ENCODE measurements around the gene PRKAR2B. TPM values are rescaled to one million over a fixed set of nuclear protein-coding genes. Genes with fewer than 3 reads are reported as not detected.

Gene PRKAR2B
- total and polyA plus RNA-seq, 2 donors (not counting 1 experiment from before 2014, with no cell fraction given) = 0.07 to 0.81 TPM

- Mint-ChIP-seq H3K27ac (no peak overlapping the region), H3K4me1 (peaks cover 12% of the 10 kb centered on the region), H3K4me3 (no peak overlapping the region), H3K9me3 (ENCODE audit: insufficient read depth) (no peaks in the 10 kb centered on the region), H3K27me3 (peaks cover 36% of the 10 kb centered on the region)
- no peak for DNase-seq
- POLR2A ChIA-PET = no interaction called here
- Histone ChIP-seq H3K9ac (ENCODE audit: low read length) (no peak overlapping the region), H3K36me3 (replicated peaks in 1 of 2; ENCODE audit: control extremely low read depth in 1 of 2, control insufficient read depth in 1 of 2, extremely low read depth in 1 of 2, insufficient read depth in 2 of 2, low read length in 1 of 2) (no peaks in the 10 kb centered on the region), H2AFZ (ENCODE audit: insufficient read depth, low read depth, low read length, poor library complexity, severe bottlenecking) (no peak overlapping the region), H3K9me3 (ENCODE audit: control extremely low read depth in 1 of 3, control insufficient read depth in 2 of 3, insufficient read depth in 1 of 3, low read length in 2 of 3) (no peaks in the 10 kb centered on the region), H4K20me1 (ENCODE audit: control insufficient read depth, insufficient read depth, low read length, poor library complexity, severe bottlenecking) (no peaks in the 10 kb centered on the region), H3K27ac (ENCODE audit: low read length in 2 of 2) (no peak overlapping the region), H3K4me3 (ENCODE audit: control extremely low read depth in 1 of 5, extremely low read depth in 1 of 5, insufficient read depth in 1 of 5, low read depth in 2 of 5, low read length in 4 of 5) (no peak overlapping the region), H3K4me1 (ENCODE audit: control insufficient read depth in 2 of 2, insufficient read depth in 2 of 2, low read length in 2 of 2) (peaks cover 7 to 13% of the 10 kb centered on the region in 2 donors), H3K79me2 (ENCODE audit: control insufficient read depth, insufficient read depth, low read length) (no peaks in the 10 kb centered on the region), H3K27me3 (replicated peaks in 1 of 4; ENCODE audit: control extremely low read depth in 1 of 4, control insufficient read depth in 3 of 4, insufficient read depth in 4 of 4, low read length in 3 of 4) (peaks cover 0 to 26% (median 24%) of the 10 kb centered on the region in 4 experiments), H3K4me2 (replicated peaks; ENCODE audit: low read depth, low read length, poor library complexity, severe bottlenecking) (no peak overlapping the region)
- TF ChIP-seq EZH2 (IDR thresholded peaks at IDR 0.05; ENCODE audit: borderline replicate concordance, insufficient read depth, low read depth, low read length, poor library complexity, severe bottlenecking) = no peak
- TF ChIP-seq, protein P1, sequence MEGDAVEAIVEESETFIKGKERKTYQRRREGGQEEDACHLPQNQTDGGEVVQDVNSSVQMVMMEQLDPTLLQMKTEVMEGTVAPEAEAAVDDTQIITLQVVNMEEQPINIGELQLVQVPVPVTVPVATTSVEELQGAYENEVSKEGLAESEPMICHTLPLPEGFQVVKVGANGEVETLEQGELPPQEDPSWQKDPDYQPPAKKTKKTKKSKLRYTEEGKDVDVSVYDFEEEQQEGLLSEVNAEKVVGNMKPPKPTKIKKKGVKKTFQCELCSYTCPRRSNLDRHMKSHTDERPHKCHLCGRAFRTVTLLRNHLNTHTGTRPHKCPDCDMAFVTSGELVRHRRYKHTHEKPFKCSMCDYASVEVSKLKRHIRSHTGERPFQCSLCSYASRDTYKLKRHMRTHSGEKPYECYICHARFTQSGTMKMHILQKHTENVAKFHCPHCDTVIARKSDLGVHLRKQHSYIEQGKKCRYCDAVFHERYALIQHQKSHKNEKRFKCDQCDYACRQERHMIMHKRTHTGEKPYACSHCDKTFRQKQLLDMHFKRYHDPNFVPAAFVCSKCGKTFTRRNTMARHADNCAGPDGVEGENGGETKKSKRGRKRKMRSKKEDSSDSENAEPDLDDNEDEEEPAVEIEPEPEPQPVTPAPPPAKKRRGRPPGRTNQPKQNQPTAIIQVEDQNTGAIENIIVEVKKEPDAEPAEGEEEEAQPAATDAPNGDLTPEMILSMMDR (IDR thresholded peaks at IDR 0.05) = no peak
- 100% methylated on average over 2 of the region's 4 CpGs for WGBS (ENCODE audit: insufficient coverage)
- CTCF ChIA-PET = no interaction called here
- intact Hi-C loops (cut with micrococcal nuclease) = loop anchor here (10.0 kb wide), 3 partner anchors 254 to 846 kb away; partner anchors contain the start of genes CBLL1 and DLD
- ATAC-seq (ENCODE audit: low read depth) = no peak
These were observed 4.4 kb downstream of the PRKAR2B start for GRCh38 chr7:107048783-107049418.

DNA sequence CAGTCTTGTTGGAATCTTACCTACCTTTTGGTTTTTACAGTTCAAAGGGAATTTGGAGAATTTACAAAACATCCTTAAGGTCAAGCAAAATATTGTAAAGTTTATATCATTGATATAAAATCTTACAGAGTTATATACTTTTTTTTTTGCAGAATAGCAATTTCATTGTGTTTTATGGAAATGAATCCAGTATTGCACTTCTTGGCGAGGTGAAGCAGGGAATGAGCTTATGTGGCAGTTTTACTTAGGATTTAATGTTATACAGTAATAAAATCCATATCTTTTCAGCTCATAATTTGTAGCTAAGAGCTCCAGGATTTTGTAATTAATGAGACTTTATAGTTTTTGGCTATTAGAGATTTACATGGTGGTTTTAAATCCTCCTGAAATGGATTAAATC, 5.0 kb downstream of the PRKAR2B start:
- intact Hi-C loops (cut with micrococcal nuclease) = loop anchor here (10.0 kb wide), 3 partner anchors 255 to 845 kb away; partner anchors contain the start of genes CBLL1 and DLD
- DNase-seq (no peak), ATAC-seq (ENCODE audit: low read depth) (no peak)
- Histone ChIP-seq H4K20me1 (ENCODE audit: control insufficient read depth, insufficient read depth, low read length, poor library complexity, severe bottlenecking) (no peaks in the 10 kb centered on the region), H3K36me3 (replicated peaks in 1 of 2; ENCODE audit: control extremely low read depth in 1 of 2, control insufficient read depth in 1 of 2, extremely low read depth in 1 of 2, insufficient read depth in 2 of 2, low read length in 1 of 2) (no peaks in the 10 kb centered on the region), H3K9ac (ENCODE audit: low read length) (no peak overlapping the region), H3K4me3 (ENCODE audit: control extremely low read depth in 1 of 5, extremely low read depth in 1 of 5, insufficient read depth in 1 of 5, low read depth in 2 of 5, low read length in 4 of 5) (no peak overlapping the region), H2AFZ (ENCODE audit: insufficient read depth, low read depth, low read length, poor library complexity, severe bottlenecking) (no peak overlapping the region), H3K4me2 (replicated peaks; ENCODE audit: low read depth, low read length, poor library complexity, severe bottlenecking) (no peak overlapping the region), H3K9me3 (ENCODE audit: control extremely low read depth in 1 of 3, control insufficient read depth in 2 of 3, insufficient read depth in 1 of 3, low read length in 2 of 3) (no peaks in the 10 kb centered on the region), H3K4me1 (ENCODE audit: control insufficient read depth in 2 of 2, insufficient read depth in 2 of 2, low read length in 2 of 2) (peaks cover 7 to 10% of the 10 kb centered on the region in 2 donors), H3K79me2 (ENCODE audit: control insufficient read depth, insufficient read depth, low read length) (no peaks in the 10 kb centered on the region), H3K27ac (ENCODE audit: low read length in 2 of 2) (no peak overlapping the region), H3K27me3 (replicated peaks in 1 of 4; ENCODE audit: control extremely low read depth in 1 of 4, control insufficient read depth in 3 of 4, insufficient read depth in 4 of 4, low read length in 3 of 4) (peaks cover 0 to 26% (median 24%) of the 10 kb centered on the region in 4 experiments)
- H3K4me3 Mint-ChIP-seq = no peak overlapping the region
- no peak overlapping the region for H3K27ac Mint-ChIP-seq
- ChIA-PET CTCF (no interaction called here), POLR2A (interaction anchor here (0.6 kb wide), 1 partner anchor 95 kb away, joined by 4 read pairs; no protein-coding TSS in a partner anchor)
- H3K4me1 Mint-ChIP-seq = peaks cover 10% of the 10 kb centered on the region
- TF ChIP-seq, protein P1 (IDR thresholded peaks at IDR 0.05) = no peak
- TF ChIP-seq EZH2 (IDR thresholded peaks at IDR 0.05; ENCODE audit: borderline replicate concordance, insufficient read depth, low read depth, low read length, poor library complexity, severe bottlenecking) = no peak
- H3K27me3 Mint-ChIP-seq = peaks cover 33% of the 10 kb centered on the region
- WGBS (ENCODE audit: insufficient coverage) = no CpG with 5 or more reads among the region's 1 CpG
- H3K9me3 Mint-ChIP-seq (ENCODE audit: insufficient read depth) = no peaks in the 10 kb centered on the region
